ENCODE measurements around the gene ZRANB1.

DNA sequence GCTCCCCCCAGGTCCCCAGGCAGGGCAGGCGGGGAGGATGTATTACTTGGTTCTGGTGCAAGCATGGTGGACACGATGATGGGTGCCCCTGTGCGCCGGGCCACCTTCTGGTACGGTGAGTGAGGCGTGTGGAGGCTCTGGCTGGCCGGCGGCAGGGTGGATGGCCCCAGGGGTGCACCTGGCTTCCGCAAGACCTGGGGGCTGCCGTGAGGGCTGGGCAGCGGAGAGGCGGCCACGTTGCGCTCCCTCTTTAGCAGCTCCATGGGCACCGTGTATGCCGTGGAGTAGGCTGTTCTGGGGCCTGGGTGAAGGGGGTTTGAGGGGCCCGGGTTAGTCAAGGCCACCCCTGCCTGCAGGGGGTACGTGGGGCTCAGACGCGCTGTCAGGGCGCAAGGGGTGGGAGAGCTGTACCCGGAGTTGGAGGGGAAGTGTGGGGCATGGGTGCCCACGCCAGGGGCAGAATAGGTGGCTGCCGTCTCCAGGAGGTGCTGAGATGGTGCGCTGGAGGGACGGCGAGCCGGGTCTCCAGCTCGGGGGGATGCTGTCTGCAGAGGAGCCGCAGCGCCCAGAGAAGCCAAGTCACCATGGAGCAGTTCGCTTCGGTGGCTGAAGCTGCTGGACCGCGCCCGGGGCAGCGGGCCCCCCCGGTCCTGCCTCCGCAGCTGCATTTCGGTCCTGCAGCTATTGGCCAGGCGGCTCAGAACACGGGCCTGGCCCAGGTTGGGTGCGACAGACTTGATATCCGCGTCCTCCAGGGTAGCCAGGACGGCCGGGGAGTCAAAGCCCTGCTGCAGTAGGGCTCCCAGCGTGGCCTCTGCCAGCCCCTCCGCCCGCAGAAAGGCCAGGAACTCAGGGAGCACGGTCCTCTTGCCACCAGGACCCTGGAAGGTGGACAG, 84.4 kb downstream of the ZRANB1 start:
- no peak for TF ChIP-seq ZNF8 (CRISPR knock-in tag; IDR thresholded peaks at IDR 0.05)
- TF ChIP-seq SNAI2 (CRISPR knock-in tag; IDR thresholded peaks at IDR 0.05): no peak
- TF ChIP-seq ZFP3 (CRISPR knock-in tag; IDR thresholded peaks at IDR 0.05): no peak
- TF ChIP-seq ARNTL (CRISPR knock-in tag; IDR thresholded peaks at IDR 0.05; ENCODE audit: borderline replicate concordance, low read depth): no peak
- TF ChIP-seq, protein P1, sequence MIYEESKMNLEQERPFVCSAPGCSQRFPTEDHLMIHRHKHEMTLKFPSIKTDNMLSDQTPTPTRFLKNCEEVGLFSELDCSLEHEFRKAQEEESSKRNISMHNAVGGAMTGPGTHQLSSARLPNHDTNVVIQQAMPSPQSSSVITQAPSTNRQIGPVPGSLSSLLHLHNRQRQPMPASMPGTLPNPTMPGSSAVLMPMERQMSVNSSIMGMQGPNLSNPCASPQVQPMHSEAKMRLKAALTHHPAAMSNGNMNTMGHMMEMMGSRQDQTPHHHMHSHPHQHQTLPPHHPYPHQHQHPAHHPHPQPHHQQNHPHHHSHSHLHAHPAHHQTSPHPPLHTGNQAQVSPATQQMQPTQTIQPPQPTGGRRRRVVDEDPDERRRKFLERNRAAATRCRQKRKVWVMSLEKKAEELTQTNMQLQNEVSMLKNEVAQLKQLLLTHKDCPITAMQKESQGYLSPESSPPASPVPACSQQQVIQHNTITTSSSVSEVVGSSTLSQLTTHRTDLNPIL (CRISPR knock-in tag; IDR thresholded peaks at IDR 0.05; ENCODE audit: low read depth): no peak

Measured in SK-N-SH treated with all-trans-retinoic acid at 6 μM for 48 hours (cell line).